GM19193 (cell line): ENCODE measurements around the gene FAM50B.

Experiments used
- POLR2A ChIP-seq: IDR thresholded peaks from 4 replicates; pipeline ENCODE4 v1.6.1; 2011; ENCODE audit not compliant: insufficient read depth, insufficient read length; ENCODE audit errors: extremely low read depth

The FAM50B gene

DNA sequence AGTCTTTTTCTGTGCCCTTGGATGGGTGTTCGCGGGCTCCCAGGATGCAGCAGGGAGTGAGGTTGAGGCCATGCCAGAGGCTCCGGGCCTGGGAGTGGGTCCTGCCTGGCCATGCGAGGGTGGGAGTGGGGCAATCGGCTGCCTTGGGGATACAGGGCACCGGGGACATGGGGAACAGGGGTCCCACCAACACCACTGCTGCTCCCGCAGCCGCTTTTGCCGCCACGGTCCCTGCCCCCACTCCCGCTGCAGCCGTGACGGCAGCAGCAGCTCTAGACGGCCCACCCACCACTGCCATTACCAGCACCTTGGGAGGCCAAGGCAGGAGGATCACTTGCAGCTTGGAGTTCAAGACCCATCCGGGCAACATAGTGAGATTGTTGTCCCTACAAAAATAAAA, 35.3 kb upstream of the FAM50B start:
- TF ChIP-seq POLR2A, result no peak

DNA sequence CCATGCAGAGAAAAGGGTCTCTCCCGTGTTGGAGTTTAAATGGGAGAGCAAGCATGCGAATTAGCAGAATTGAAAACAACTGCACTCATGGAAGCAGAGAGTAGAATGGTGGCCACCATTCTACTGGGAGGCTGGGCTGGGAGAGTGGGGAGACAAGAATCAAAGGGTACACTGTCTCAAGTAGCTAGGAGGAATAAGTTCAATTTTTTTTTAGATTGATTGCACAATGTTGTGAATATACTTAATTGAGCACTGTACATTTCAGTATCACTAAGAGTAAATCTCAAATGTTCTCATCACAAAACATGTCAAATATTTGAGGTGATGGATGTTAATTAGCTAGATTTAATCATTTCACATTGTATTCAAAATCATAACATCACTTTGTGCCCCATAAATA, 34.6 kb upstream of the FAM50B start:
- TF ChIP-seq POLR2A, result no peak

DNA sequence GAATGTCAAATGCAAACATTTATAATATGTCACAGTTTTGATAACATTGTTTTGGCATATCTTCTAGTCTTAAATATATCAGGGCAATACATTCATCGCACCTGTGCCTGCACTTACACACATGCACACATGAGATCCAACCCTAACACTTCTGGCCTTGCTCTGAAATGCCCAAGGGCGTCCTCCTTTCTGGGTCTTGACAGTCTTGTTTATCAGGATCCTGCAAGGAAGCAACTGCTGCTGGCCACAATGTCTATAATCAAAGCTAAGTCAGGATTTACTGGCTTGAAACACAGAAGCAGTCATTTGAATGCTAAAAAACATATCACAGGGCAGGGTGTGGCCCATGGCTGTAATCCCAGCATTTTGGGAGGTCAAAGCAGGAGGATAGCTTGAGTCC, 32.9 kb upstream of the FAM50B start:
- TF ChIP-seq POLR2A, result no peak

DNA sequence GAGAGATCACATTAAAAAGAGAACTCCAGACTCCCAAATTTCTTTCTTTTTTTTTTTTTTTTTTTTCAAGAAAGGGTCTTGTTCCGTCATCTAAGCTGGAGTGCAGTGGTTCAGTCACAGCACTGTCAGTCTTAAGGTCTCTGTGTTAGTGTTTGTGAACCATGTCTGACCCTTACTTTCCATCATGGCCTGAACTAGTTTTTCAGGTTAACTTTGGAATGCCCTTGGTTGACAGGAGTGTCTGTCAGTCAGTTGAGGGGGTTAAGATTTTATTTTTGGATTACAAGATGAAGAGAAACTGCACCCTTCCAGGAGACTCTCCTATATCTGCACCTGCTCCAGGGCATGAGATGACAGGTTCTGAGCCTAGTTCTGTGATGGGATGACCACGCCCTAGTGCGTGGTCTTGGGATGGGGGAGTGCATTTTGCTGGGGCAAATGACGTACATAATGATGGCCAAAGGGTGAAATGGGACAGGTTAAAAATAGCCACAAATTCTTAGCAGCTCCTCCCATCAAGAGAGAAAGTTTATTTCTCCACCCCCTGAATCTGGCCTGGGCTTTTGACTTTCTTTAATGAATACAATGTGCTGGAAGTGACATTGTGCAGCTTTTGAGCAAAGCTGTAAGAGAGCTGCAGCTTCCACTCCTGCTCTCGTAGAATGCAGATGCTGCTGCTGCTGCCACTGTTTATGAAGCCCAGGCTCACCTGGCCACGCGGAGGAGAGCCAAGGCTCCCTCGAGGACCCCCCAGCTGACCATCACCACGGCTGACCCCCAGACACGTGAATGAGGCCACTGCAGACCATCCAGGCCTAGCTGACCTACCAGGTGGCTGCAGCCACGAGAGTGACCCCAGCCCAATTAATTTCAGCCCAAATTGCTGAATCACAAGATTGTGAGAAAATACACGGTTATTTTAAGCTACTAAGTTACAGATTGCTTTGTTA, 29.7 kb upstream of the FAM50B start:
- no peak for TF ChIP-seq POLR2A

DNA sequence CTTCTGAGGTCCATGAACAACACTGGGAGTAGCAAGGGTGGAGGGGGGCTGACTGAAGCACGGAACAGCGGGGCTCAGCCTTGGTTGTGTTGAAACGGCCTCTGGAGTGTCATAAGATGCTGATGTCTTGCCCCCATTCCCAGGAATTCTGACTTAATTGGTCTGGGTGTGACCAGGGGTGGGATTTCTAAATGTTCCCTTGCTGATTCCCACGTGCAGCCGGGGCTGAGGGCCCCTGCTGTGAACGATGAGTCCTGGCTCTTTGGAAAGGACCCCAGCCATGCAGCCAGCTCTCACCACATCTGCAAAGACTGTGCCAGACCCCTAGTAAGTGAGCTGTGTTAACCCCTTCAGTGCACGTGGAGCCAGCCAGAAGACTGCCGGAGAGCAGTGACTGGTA, 28.6 kb upstream of the FAM50B start:
- no peak for TF ChIP-seq POLR2A

DNA sequence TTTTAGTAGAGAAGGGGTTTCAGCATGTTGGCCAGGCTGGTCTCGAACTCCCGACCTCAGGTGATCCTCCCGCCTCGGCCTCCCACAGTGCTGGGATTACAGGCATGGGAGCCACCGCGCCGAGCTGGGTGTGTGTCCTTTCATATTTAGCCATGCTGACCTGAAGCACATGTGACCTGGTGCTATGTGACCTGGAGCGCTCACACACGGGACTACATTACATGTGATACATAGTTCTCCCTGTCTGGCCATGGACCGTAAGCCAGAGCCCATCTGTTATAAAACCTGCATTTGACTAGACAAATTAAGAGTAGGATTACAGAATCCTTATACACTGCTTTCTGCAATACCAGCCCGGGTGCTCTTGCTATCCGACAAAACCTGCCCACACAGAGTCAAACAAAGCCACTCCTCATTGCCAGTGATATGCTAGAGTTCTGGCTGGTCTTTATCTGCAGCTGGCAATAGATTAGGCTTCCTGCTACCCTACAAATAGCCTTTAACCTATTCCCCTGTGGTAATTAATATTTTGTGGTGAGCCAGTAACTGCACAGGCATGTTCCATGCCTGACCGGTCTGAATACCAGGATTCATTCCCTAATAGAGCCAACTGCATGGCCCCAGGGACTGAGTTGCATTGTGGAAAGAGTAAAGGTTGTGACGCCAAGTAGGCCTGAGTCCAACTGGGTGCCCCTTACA, 26.3 kb upstream of the FAM50B start:
- no peak for TF ChIP-seq POLR2A

DNA sequence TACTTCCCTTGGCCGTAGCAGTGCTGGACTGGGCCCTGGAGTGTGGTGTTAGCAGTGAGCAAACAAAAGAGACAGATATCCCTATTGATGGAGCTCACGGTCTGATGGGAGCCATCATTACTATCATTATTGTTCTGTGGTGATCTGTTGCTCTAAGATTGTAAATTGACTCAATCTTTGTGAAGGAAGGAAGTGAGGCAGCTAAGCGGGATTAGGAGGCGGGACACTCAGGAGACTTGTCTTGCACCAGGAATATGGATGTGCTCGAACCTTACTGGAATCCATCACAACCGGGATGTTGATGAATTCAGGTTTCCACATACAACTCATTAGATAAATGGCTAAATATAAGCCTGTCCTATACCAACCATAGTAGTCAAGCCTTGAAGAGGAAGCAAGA, 25.5 kb upstream of the FAM50B start:
- TF ChIP-seq POLR2A, result no peak

DNA sequence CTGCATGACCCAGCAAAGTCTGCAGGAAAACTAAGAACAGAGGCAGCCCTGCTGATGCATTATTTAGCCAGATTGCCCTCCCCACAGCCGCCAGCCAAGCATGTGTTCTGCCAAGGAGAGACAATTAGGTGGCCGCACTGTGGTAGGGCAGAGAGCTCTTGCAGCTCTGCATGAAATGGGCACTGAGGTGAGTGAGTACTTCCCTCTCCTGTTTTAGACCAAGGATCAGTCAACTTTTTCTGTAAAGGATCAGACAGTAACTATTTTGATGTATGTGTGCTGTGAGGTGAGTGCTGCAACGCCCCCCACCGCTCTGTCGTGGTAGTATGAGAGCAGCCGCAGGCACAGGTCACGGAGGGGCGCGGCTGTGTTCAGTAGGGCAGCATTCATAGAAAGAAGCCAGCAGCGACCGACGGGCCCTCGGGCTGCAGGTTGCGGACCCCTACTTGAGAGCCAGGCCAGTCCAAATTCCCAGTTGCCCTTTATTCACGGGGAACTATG, 23.8 kb upstream of the FAM50B start:
- TF ChIP-seq POLR2A, result no peak

DNA sequence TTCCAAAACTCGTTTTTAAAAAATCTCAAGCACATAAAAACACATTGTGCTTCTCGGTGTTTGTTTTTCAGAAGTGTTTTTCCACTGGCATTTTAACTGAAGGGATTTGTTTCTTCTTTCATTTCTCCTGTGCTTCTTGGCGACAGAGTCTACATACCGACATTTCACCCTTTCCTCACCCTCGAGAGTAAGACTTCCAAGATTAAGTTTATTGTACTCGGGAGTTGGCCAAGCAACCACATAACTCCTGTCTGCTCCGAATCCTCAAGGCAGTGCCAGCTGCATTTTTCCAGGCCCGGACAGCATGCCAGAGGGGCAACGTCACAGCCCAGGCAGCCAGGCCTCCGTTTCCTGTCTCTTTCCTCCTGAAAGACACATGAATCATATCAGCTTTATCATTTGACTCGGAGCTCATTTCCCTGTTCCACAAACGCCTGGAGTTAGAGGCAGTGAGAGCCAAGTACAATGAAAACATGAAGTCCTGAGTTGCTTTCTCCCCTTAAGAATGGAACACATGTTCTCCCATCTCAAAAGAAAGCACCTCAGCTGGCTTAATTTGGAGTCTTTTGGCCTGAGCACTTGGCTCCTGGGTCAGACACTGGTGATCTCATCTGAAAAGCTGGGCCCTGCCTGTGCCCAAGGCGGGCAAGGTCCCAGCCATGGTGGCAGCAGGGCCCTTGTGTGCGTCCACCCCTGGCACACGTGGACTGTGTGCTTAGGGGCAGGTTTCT, 23.2 kb upstream of the FAM50B start:
- no peak for TF ChIP-seq POLR2A

DNA sequence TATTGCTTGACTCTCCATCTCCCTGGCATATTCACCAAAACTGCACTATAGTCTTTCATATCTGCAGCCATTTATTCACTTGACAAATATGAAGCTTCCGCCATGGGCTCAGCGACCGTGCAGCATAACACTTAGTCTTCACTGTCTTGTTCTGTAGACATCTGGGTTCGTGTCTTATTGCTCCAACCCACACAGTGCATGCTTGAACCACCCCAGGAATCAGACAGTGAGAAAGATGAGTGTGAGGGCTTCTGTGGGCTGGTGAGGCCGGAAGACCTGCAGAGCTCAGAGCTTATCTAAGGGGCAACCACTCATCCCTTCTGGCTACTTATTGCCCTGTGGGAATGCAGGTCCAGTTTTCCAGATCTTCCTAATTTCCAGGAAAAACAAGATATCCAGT, 19.9 kb upstream of the FAM50B start:
- no peak for TF ChIP-seq POLR2A

DNA sequence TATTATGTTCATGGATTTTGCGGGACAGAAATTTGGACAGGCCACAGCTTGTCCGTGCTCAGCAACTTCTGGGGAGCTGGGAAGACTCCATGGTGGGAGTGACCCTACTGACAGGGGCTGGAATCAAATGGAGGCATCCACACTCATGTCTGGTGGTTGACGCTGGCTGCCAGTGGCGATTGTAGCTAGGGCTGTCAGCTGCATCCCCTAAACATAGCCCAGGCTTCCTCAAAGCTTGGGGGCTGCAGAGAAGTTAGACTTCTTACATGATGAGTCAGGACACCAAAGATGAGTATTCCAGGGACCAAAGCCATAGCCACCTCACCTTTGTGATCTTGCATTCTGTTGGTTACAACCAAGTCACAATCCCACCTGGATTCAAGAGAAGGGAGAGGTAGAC, 18.4 kb upstream of the FAM50B start:
- no peak for TF ChIP-seq POLR2A

DNA sequence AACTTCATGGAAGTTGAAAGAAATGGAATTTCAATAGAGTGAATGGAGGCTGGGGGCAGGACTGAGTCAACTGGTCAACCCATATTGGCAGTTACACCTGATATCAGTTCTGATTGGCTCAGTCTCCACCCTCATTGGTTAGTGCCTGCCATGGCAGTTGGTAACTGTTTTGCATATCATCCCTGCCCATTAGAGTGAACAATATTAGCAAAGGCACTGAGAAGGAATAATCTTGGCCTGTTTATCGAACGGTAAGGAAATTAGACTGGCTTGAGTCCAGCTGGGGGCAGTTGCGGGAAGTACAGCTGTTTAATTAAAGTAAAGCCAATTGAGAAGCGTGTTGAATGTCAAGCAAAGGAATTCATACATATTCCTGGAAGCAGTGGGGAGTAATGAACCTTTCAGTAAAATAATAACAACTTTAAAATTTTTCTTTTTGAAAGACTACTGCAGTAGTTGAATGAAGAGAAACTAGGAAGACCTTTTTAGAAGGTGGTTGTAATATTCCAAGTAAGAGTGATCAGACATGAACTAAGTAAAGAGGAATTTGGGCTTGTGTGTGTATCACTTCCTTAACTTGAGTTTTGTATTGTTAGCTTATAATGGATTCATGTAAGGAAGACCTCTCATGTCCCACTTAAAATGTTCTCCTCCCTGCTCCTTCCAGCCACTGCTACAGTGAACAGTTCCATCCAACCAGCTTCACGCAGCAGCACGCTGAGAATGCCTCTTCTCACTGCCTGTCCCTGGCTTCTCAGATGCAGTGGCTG, 17.2 kb upstream of the FAM50B start:
- no peak for TF ChIP-seq POLR2A

DNA sequence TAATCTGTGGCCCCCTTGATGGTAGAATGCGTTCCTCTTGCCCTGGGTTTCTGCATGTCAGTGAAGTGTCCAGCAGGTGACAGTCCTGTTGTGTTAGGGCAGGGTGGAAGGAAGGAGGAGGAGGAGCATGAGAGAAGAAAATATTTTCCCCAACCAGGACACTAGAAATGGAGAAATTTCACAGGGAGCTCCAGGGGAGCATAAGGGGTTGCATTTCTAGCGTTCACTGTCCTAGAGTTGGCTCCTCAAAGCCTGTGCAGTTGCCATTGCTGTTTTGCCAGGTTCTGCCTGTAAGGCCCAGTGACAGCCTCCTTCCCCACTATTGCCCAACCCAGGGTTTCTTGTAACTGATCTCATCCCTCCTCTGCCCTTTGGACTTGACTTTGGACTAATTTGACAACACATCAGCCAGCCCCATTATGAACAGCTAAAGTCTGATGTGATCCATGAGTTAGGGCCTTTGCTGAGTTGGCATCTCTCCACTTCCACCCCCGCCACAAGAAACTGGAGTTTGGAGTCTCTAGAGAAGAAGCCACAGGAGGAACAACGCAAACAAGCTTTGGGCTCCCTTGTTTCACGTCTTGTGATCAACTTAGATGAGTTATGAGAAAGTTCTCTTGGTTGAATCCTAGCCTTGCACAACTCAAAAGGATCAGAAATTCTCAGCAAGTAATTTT, 14.0 kb upstream of the FAM50B start:
- no peak for TF ChIP-seq POLR2A

DNA sequence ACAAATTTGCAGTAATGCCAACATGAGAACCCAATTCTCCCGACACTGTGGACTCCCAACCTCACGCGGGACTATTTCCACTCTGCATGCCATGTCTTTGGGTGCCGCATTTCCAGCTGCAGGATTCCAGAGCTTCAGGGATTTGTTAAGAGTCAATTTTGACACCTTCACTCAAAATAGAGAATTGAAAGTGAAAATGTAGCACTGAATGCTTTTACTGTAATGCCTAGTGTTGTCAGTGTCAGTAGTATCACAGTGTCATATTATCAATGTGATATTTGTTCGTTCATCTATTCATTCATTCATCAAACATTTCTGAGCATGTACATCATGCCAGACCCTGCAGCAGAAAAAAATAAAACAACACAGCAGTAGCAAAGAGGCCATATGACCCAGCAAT, 13.4 kb upstream of the FAM50B start:
- no peak for TF ChIP-seq POLR2A
